HG03378 (cell line): ENCODE measurements around the gene DPM2.

Experiments used
- ATAC-seq: cut with Tn5 transposase; IDR thresholded peaks from one replicate; pipeline ENCODE4 v1.9.1; 2021; ENCODE audit warnings: mild to moderate bottlenecking, moderate library complexity; ENCODE audit not compliant: unreplicated experiment

The DPM2 gene

DNA sequence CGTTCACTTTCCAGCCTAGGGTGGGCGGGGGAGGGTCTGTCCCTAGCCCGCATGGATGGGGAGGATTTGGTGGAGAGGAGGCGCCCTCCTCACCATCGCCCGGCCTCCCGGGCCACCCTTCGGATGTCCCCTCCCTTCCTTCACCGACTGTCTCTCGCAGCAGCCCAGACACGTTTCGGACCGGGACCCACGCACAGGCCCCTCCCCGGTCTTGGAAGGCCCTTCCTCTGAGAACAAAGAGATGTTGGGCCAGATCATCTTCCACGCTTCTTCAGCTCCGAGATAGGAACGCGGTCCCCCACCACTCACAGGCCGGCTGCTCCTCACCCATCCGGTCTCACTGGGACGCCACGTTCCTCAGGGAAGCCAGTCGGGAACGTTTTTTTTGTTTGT lies 640 bp upstream of the DPM2 start:
- no peak for ATAC-seq

DNA sequence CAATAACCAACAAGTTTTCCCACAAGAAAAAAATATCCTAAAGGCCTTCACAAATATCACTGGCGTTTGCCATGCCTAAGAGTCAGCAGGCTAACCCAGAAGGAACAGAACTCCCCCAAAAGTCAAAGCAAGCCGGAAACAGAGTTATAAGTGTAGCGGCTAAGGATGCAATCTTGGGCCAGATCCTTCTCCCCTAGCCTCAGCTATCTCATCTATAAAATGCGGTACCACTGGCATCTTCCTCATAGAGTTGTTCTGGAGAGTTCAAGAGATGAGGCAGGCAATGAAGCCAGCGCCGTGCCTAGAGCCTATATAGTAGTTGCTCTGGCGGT lies 632 bp downstream of the DPM2 start:
- ATAC-seq = no peak

DNA sequence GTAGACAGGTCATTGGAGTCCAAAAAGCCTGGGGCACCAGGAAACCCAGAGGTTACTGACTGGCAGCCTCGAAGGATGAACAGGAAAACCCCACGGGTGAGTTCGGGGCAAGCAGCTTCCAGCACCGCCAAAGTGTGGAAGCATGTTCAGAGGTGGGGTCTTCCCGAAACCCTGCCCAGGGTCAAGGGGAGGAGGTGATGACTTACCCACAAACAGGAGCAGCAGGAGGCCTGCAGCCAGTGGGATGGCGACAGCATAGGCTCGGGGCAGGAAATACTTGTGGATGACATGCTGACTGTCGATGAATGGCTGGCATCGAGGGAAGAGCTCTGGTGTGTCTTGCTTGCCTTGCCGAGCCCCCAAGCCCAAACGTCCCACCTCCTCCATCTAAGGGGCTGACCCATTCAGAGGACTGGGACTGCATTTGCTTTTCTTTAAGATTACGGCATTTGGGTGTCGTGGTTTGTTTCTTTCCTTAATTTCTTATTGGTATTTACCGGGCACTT lies 1.3 kb downstream of the DPM2 start:
- no peak for ATAC-seq

DNA sequence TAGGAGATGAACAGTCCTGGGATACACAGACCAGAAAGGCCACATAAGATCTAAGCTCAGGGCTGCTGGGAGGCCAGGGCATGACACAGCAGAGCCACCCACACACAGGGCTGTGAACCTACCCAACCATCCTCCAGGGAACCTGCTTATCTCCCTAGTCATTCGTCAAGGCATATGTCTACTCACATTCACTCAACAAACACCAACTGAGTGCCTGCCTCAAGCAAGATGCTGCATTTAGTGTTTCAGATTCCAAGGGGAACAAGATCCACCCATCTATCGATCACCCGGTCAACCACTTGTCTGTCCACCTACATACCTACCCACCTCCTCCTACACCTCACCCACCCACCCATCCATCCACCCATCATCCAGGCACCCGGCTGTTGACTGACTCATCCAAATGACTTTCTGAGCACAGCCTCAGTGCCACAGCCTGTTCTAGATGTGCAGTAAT lies 1.9 kb downstream of the DPM2 start:
- no peak for ATAC-seq

DNA sequence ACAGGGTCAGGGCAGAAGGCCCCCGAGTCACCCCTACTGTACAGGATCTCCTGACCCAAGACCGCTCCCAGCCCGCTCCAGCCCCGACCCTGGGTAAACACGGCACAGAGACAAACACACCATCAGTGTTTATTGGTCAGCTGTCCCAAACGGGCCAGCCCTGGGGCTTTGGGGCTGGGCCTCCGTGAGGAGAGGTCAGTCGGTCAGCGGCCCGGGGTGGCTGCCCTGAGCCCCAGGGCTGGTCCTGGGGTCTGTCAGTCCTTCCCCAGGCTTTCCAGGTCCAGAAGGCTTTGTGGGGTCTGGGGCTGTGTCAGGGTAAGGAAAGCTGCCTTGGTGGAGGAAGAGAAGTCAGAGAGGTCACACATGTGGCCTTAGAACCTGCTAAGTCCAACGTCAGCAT lies 2.7 kb downstream of the DPM2 start:
- ATAC-seq = no peak

DNA sequence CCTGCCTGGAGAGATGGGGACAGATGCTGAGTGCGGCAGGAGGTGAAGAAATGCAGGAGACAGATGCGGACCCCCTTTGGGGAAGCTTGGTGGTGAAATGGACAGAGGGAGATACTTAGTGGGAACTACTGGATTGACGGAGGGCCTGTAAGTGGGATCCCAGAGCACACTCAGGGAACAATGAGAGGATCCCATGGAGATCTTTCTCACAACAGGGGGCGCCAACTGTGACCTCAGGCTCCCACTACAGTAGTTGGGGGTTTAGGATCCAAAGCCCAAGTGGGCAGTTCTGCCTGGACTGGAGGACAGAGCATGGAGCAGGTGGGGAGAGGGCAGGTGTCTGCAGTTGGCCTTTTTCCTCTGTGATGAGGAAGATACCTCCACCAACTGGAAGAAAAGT lies 3.4 kb downstream of the DPM2 start:
- ATAC-seq = no peak

DNA sequence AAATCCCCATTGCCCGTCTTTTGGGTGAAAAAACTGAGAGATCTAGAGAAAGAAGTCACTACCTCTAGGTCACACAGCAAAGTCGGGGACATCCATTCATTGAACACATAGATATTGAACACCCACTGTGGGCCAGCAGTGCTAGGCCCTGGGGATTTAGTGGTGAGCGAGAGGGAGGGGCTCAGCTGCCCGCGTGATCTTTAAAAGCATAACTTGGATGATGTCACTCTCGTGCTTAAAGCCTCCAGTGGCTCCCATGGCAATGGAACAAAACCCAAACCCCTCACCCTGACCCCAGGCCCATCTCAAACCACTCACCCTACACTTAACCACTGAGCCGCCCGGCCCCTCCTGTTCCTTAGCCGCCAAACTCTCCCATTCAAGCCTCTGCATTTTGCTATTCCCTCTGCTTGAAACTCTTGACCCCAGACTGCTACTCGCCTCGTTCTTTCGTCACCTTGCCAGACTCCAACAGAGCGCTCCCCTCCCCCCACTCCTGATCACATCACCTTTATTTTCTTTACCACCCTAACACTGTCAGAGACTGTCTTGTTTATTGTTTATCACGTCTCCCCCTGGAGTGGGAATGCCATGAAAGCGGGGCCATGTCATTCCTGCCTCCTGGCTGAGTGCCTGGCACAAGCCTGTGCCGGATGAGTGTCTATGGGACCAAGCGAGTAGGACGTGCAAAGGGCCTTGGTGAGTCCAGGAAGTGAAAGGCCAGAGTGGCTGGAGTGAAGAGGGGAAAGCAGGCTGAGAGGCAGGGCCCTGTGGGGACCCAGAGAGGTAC lies 6.4 kb downstream of the DPM2 start:
- ATAC-seq = peak; percentile 36

DNA sequence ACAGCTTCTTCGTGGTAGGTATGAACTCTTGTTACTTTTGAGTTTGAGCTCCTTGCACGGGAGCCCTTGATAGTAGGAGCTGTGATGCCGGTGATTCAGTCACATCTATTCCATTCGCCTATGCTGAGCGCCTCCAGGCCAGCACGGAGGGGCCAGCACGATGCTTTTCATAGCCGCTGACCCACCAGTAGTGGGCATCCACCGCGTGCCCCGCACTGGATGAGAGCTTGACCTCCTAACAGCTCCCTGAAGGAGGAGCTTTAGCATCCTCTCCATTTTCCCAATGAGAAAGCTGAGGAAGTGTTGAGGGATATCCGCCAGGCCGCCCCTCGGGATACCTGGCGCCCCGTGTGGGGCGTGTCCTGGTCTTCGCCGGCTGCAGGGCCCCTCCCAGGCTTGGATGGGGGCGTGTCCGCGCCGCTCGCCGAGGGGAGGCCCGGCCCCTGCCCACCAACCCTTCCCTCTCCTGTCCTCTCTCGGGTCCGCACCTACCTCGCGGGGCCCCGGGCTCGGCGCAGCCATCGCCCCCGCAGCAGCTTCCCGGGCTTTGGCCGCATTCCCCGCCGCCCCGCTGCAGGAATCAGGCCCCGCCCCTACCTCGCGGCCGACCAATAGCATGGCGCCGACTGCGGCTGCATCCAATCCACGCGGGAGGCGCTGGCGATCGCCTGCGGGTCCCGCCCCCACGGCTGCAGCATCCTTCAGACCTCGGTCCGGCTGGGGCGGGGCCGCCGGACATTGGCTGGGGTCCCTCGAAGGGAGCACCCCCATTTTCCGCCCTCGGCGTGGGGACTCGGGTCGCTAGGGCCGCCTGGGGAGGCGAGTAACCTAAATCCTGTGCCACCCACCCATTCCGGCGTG lies 7.2 kb downstream of the DPM2 start, which contains the start of gene PIP5KL1:
Gene PIP5KL1, minus strand, starts transcription at position 547 of the 861 bp plus-strand sequence. Its CDS starts 25 bp downstream, at position 522.
- ATAC-seq = peak; percentile 38

DNA sequence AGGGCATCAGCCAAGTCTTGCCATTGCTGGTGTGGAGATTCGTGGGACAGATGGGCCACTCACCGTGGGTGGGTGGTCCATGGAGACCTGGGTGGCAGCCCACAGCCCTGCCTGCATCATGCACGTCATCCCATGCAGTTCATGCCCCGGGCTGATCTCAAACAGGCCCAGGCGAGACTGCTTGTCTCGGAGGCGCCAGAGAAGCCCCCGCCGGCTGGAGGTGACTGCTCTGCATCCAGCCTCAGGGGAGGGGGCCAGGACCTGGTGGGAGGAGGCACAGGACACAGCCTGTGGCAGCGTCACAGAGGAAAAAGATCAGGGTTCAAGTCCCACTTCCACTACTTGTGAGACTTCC lies 8.1 kb downstream of the DPM2 start:
- ATAC-seq = no peak

DNA sequence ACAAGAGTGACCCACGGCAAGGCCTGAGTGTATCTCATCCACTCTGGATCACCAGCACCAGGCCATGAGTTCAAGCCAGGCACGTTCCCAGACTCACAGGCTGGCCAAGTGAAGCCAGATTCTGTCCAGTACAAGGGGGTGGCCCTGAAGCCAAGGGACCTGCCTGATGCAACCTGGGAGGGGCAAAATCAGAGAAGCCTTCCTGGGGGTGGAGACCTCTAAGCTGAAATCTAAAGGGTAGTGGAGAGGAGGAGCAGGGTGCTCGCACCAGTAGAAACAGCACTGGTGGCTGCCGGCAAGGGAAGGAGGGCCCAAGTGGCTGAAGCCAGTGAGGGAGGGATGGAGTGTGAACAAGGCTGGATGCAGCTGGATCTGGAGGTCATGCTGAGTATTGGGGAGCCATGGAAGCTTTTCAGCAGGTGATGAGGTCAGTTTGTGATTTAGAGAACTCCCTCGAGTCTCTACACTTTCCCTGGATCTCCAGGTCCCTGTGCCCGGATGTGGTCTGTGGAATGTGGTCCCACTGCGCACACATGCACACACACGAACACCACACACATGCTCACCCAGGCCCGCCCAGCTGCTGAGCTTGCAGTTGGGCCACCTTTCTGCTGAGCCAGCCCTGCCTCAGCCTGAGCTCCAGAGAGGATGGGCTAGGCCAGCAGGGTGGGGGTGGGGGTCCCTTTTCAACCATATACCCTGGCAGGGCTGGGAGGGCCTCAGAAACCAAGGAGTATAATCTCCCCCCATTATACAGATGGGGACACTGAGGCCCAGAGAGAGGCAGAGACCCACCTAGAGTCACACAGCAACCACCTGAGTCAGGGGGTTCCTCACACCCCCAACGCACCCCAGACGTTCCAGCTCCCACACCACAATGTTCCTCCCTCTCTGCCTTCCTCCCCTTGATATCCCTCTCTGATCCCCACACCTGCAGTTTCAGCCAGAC lies 8.7 kb downstream of the DPM2 start:
- ATAC-seq = no peak

DNA sequence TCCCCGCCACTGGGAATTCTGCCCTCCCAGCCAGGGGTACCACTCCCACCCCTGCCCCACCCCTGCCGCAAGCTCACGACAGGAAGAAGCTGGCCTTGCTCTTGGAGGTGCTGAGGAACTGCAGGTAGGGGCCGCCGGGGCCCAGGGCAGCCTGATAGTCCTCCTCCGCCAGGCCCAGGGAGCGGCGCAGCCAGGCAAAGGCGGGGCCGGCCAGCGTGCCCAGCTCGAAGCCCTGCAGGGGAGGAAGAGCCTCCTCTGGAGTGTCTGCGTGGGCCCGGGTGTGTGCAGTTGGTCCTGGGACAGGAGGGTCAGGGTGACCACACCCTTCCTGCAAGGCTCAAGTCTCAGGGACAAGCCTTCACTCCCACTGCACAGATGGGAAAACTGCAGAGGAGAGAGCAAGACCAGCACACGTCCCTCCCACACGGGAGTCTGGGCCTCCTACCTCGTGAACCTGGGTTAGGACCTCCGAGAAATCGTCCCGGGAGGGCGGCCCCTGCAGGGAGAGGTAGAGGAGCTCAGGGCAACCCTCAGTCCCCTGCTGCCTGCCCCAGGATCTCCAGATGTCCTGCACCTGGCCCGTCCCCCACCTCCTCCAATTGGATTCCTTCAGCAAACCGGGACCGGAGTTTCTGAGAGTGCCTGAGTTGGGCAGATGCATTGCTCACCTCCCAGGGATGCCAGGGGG lies 9.5 kb downstream of the DPM2 start:
- ATAC-seq = no peak

DNA sequence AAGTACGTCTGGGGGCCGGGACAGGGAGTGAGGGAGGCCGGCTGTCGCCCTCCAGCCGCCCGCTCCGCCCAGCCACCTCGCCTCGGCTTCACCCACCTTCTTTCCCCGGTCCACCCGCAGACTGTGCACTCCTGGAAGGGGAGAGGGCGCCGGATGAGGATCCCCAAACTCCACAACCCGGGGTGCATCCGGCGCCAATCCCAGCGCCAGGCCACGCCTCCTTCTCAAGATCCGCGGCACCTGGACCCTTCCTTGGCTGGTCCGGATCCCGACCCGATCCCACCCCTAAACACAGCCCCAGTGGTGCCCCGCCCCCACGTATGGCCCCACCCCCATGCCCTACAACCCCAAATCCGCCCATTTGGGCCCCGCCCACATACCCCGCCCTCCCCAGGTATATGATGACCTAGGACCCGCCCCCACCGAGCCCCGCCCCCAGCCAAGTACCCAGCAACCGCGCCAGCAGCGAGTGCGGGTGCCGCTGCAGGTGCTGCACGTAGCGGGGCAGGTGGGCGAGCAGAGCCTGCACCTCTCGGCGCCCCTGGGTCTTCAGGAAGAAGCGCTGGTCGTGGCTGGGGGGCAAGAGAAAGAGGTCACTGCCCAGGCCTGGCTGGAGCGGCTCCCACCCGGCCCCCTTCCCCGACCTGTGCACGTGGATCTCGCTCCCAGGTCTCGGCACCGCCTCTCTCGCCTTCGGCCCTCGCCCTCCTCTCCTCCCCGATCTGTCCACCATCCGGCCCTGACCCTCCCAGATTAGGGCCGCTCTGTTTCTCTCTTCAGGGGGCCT lies 10.3 kb downstream of the DPM2 start:
- ATAC-seq = no peak

DNA sequence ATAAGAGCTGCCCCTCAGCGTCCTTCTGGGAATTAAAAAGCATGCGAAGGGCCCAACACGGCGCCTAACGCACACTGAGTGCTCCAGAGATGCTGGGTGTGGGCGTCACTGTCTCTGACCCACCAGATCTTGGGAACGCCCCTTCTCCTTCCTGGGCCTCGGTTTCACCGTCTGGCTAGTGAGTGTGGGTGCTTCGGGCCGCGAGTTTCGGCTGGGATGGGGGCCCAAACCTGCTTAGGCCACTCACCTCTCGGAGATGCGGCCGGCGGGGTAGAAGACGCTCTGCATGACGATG lies 10.8 kb downstream of the DPM2 start:
- no peak for ATAC-seq

DNA sequence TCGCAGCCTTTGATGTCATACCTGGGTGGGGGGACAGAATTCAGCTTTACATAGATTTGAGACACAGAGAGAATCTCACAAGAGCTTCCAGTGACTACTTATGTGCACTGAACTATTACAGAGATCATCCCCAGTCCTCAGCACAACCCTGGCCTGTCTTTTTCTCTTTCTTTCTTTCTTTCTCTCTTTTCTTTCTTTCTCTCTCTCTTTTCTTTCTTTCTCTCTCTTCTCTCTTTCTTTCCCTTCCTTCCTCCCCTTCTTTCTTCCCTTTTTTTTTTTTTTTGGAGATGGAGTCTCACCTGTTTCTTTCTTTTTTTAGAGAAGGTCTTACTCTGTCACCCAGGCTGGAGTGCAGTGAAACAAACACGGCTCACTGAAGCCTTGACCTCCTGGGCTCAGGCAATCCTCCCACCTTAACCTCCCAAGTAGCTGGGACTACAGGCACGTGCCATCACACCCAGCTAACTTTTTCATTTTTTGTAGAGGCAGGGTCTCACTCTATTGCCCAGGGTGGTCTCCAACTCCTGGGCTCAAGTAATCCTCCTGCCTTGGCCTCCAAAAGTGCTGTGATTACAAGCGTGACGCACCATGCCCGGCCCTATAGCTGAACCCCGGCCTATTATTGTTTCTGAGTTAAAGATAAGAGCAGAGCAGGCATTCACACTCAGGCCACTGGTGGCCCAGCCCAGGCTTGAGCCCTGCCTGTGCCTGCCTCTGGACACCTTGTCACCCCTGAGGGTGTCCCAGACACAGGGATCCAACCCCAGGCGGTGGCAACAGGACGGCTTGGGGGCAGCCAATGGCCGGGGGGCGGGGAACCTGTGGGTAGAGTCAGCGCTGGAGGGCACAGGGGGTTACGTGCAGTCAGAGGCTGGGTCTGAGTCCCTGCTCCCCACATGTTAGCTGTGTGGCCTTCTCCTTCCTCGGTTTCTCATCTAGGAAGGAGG lies 11.4 kb downstream of the DPM2 start:
- no peak for ATAC-seq

DNA sequence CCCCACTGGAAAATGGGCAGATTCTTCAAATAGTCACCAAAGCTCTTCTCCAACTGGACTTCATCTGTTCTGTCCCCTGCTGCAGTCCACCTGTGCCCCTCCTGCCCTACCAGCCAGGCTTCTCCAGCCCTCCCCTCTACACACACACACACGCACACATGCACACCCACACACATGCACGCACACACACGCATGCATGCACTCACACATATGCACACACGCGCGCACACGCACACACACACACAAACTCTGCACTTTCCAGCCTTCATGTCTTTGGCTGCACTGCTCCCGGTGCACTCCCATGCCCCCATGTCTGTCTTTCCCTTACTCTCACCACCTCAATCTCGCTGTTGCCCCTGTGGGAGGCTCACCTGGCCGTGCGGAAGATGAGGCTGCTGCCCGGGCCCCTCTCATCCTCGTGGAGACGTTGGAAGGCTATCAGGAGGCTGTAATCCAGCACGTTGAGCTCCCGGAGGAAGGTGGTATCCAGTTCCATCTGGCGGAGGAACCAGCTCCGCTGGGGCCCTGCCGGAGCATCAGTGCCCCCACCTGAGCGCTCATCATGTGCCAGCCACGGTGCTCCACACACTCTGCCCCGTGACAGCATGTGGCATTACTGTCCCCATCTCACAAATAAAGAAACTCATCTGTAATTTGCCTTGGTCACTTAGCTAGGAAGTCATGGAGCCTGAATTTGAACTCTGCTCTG lies 12.8 kb downstream of the DPM2 start:
- no peak for ATAC-seq

DNA sequence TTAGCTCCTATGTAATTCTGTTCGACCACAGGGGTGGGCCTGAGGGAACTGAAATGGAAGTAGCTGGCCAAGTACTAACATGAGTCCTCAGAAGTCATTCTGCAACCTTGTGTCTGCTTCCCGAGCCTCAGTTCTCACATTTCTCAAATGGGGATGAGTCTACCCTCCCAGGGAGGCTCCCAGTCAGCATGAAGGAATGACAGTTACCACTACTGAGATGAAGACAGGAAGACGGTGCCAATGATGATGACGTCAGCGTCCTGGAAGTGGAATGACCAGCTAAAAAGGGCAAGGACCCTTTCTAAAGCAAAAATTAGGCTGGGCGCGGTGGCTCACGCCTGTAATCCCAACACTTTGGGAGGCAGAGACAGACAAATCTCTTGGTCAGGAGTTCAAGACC lies 13.9 kb downstream of the DPM2 start:
- ATAC-seq = no peak

DNA sequence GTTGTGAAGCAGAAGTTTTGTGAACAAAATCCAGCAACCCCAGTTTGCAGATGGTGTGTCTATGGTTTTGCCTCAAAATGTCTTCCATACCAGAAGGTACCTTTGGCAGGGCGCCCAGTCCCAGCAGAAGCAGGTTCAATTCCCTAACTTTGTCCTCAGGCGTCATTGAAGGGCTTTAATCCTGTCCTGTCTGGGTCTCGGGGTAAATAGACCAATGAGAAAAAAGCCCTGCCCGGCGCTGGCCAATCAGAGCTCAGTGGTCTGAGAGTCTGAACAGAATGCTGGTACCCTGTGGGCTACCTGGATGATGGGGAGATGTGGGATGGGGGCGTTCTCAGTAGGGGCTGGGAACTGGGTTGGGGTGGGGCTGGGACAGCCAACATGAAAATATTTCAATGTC lies 14.6 kb downstream of the DPM2 start:
- no peak for ATAC-seq

DNA sequence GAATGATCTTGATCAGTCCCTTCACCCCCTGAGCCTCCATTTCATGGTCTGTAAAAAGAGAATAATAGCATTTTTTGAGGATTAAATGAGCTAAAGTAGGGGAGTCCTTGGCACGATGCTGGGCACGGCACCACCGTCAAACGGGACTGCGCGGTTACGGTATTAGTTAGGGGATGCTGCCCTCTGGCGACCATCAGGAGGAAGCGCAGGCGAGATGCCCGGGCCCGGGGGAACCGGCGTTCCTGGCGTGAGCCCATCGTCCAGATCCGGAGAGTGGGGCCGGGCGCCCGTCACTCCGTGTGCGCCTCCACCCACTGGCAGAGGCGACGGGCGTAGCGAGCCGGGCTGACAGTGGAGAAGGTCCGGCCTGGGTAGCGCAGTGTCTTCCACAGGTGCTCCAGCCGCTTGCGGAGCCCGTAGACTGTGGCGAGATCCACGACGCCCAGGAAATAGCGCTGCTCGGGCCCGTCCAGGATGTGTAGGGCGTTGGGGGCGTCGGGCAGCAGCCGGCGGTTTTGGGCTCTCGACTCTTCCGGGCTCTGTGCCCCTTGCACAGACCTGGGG lies 16.0 kb downstream of the DPM2 start:
- ATAC-seq = no peak
